CD4-positive, alpha-beta T cell treated with Interleukin-12 subunit alpha and Interleukin-12 subunit beta, for 1 hour (primary cell): ENCODE data around the gene RAB6B.

Experiments used
- DNase-seq: peaks from one replicate; pipeline ENCODE4 v3.0.0-alpha.2; 2020

RAB6B gene

DNA sequence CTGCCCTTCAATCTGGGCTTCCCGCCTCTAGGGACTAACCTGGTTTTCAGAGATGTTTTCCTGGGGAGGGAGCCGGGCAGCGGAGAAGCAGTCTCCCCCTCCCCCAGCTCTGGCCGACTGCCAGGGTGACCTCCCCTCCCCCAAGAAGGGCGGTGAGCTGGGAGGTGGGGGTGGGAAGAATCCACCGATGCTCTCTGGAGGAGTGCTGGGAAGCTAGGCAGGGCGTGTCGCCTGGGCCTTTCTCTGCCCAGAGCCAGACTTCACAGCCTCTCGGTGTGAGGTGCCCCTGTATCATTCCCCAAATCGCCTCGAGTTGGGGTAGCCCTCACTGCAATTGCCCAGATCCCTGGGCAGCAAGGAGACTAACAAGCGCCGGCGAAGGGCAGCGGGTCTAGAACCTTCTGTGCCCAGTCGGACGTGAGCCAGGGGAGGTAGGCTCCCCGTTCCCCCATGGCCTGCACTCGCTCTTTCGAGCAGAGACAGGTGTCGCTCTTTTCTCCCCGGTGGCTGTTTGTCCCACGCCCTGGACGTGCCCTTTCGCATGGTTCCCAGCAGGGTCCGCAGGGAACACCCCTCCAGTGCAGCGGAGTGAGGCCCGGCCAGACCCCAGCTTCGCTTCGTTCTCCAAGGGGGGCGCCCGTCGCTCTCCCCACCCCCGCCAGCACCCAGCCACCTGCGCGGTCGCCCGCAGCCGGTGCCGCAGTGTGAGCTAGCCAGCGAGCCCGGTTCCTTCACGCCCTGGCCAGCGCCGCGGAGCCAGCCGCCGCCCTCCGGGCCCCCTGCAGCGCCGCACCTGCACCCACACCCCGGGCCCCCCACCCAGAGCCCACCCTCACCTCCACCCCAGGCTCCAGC is 1.1 kb downstream of the RAB6B start:
- no peak for DNase-seq

DNA sequence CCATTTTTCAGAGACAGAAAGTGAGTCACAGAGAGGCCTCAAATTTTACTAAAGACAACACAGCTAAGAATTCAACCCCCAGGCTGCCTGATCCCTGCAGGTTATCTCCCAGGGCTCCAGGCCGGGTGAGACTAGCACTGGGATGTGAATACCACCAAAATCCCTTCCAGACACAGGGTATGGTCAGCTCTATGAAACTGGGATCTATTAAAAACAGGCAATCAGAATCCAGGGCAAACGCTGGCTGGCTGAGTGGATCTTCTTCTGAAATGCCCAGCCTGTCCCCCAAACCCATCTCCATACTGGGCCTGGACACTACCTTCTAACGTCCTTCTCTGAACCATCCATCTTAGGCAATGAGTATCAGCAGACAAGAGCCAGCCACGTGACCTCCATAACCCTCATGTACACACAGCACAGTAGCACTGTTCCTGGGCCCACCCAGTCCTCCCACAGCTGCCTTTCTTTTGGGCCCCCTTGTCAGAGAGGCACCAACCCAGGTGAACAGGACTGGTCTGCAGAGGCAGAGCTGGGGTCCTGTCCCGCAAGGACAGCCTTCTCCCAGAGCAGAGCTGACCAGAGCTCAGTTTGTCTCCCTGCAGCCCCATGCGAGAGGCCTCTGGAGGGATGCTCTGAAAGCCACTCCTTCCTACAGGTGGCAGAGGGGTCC is 1.9 kb downstream of the RAB6B start:
- DNase-seq, result no peak

DNA sequence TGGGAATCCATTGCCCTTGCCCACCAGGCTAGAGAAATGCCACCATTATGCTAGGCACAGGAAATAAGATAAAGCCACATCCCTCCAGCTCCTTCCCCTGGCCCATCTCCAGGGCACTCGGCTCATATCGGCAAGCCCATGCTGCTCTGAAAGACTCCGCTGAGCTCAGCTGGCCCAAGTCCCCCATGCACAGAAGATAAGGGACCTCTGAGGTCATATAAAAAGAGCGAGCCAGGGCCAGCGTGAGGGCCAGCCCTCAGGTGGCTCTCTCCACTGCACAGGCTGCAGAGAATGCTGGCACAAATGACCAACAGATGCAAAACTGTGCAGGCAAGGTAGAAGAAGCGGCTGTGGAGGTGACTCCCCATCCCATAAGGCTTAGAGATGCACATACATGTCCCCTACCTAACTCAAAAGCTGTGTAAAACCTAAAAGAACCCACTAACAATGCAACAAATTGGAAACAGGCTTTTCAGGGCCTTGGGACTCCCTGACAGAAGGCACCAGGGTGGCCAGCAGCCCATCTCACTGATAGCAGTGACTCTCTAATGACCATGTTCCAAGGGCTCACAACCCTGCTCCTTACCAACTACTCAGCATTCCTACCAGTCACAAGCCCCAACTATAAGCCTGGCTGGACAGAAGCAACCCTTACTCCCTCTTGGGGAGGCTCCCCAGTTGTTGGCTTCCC is 3.0 kb downstream of the RAB6B start:
- no peak for DNase-seq

DNA sequence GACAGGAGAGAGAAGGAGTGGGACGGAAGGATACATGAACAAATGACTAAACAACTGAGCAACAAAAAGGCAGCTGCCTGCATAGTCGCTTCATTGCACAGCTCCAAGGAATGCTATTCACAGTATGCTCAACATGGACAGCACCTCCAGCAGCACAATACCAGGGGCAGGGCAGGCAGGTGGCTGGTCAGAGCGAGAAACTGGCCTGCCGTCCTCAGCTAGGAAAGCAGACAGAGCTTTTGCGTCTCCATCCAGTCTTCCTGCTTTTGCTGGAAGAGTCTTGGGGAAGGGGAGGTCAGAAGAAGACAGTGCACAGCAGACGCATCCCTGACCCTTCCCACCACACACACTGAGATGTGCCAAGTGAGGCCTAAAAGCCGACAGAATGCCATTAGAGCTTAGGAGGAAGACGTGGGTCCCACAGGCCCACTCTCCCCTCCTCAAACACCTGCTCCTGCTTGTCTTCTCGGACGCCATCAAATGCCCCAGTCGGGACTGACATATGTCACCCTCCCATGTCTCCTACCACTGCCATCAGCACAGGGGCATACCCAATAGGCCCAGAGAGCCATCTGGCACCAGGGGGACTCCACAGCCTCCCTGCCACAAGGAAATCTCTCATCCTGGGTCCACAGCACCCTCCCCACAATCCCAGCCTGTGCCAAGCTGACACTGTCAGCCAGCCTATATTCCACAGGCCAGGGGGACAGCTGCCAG is 3.9 kb downstream of the RAB6B start:
- DNase-seq, result no peak

DNA sequence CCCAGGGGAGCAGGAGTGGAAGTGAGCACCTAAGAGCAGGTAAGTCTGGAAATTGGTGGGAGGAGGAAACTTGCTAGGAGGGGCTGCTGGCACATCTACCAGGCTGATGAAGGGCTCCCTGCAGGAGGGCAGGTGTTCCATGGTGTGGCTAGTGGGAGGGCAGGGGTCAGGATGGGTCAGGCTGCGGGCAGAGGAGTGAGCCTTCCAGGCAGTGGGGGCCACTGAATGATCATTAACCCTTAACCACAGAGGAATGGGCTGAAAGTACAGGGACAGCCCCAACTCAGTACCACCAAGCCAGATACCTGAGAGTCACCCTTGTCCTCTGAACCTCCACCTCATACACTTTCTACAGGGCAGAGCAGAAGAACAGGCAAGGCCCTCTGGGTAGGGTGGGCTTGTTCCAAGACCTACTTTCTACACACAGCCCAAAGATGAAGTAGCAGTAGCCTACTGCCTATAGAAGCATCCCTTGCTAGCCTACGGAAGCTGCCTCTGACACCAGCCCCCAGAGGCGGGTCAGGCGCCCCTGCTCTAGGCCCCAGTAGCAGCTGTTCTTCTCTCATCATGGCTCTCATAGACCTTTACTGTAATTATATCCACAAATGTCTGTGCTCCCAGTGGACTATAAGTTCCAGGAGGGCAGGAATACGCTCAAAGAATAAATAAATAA is 4.6 kb downstream of the RAB6B start:
- DNase-seq, result no peak

DNA sequence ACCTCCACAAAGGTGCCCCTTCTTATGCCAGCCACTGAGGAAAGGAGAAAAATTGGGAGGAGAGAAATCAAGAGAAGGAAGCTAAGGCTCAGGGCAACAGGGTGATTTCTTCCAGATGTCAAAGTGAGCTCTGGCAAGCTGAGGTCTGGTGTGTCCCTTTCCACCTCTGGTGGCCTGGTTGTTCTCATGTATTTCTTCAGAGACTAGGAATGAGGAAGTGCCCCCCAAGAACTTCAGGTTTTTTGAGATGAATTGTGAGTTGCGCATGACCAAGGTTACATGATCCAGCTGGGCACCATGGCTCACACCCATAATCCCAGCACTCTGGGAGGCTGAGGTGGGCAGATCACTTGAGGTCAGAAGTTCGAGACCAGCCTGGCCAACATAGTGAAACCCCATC is 5.6 kb downstream of the RAB6B start:
- no peak for DNase-seq

DNA sequence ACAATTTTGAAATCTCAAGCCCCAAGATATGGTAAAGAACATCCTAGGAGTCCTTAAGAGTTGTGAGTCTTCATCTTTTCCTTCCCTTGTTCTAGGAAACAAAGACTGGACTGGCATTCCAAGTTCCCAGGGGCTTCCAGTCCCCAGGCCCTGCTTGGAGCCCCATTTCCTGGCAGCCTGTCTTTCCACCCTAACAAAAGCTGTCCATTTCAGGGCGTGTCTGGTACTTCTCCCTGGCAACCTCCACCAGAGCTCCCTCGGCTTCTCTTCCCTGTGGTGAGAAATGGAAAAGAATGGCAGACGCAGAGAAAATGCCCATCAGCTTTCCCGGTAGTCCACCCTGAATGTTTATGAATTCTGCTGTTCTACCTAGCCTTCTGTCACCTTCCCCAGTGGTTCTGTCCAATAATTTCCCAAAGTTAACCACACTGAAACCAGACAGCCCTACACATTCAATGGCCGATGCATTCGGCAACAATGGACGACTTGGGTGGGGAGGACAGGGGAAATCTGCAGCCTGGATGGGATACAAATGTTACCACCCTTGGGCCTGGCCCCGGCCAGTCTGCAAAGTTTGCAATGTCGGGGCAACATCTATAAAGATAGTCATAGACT is 6.8 kb downstream of the RAB6B start:
- DNase-seq, result no peak

DNA sequence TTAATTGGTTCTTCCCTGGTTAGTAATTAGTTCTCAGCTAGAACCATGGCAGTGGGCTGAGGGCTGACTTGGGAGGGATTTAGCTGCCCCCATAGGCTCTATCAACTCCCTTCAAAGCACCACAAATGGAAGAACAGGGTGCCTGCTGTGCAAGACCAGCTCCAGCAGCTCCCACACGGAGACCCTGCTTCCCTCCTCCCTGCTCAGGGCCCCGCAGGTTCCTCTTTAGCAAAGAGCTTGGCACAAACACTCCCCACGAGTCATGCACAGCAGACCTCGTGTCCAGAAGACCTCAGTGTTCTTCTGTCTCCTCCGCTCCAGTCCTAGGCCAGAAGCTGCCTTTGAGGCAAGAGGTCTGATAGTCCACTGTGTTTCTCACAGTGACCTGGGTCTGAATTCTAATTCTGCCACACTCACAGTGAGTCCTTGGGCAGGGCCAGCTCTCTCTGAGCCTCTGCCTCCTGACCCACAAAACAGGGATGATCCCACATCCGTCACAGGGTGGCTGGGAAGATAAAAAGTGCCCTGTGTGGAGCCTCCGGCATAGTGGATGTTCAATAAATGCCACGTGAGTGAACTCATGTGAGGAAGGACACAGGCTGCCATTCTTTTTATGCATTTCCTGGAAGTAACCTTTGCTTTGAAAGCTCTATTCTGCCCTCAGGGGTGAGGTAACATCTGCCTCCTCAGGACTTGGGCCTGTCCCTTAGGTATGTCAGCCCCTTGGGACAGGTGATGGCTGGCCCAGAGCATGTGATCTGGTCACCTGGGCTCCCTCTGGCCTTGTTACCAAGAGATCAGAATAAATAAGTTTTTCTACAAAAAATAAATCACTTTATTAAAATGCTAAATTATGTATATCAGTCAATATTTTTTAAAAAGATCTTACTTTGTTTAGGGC is 7.6 kb downstream of the RAB6B start:
- no peak for DNase-seq

DNA sequence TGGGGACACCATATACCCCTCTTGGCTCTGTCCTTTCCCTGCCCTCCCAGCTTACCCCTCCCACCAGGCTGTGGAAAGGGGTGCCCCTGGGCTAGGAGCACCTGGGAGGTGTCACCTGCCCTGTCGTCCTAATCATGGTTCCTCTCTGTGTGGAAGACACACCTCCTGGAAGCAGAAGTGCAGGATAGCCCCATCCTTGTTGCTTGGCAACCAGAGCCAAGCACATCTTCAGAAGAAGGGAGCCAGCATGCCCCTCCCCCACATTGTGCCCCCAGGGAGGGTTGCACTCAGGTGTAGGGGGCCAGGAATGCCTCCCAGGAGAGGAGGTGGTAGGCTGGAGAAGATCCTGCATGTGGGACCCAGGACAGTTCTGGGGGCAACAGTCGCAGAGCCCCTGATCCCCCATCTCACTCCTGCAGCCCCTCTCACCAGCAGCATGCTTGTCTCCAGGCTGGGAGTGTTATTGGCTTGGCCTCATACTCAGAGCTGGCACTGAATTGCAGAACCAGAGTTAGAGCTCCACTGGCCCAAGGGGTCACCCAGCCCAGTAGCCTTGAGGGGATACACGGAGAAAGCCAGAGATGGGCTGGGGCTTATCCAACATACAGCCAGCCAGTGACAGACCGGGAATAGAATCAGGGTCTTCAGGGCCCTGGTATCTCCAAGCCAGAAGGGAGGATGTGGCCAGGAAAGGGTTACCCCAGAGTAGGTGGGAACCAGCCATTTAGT is 8.4 kb downstream of the RAB6B start:
- no peak for DNase-seq

DNA sequence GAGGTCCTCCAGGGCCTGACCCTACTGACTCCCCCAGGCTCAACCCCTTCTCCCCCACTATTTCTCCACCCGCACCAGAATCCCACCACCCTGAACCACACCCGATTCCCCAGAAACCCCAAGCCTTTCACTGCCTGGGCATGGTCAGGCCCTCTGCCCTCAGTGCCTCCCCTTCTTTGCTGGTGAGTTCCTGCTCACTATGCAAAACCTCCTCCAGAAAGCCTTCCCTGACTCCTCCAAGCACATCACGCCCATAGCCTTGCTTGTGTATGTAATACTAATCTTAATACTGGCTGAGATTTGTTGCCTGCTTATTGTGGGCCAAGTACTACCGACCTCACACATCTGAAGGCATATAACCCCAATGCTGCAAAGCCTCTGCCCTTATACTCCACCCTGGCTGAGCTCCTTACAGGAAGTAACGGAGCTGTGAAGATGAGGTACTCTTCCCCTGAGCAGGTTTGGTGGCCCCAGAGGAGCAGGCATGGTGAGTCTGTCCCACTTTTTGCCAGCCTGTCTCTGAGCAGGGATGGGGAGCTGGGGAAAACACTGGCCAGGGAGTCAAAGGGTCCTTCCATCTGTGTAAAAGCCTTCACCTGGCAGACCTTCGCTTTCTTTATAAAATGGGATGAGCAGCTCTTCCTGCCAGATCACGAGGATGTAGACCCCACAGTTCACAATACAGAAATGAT is 9.5 kb downstream of the RAB6B start:
- DNase-seq, result no peak

DNA sequence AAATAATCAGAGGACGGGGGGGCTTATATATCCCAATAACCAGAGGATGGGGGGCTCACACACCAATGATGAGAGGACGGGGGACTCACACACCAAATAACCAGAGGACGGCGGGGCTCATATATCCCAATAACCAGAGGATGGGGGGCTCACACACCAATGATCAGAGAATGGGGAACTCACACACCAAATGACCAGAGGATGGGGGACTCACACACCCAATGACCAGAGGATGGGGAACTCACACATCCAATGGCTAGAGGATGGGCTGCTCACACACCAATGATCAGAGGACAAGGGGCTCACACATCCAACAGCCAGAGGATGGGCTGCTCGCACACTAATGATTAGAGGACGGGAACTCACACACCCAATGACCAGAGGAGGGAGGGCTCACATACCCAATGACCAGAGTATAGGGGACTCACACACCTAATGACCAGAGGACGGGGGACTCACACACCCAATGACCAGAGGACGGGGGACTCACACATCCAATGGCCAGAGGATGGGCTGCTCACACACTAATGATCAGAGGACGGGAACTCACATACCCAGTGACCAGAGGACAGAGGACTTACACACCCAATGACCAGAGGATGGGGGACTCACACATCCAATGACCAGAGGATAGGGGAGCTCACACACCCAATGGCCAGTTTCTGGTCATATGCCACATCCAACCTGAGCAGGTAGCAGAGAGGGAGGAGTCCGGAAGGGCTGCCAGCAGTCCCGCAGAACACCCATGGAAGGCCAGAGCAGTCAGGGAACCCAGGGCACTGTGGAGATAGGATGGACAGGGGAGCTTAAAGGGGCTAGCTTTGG is 10.6 kb downstream of the RAB6B start:
- DNase-seq, result no peak

DNA sequence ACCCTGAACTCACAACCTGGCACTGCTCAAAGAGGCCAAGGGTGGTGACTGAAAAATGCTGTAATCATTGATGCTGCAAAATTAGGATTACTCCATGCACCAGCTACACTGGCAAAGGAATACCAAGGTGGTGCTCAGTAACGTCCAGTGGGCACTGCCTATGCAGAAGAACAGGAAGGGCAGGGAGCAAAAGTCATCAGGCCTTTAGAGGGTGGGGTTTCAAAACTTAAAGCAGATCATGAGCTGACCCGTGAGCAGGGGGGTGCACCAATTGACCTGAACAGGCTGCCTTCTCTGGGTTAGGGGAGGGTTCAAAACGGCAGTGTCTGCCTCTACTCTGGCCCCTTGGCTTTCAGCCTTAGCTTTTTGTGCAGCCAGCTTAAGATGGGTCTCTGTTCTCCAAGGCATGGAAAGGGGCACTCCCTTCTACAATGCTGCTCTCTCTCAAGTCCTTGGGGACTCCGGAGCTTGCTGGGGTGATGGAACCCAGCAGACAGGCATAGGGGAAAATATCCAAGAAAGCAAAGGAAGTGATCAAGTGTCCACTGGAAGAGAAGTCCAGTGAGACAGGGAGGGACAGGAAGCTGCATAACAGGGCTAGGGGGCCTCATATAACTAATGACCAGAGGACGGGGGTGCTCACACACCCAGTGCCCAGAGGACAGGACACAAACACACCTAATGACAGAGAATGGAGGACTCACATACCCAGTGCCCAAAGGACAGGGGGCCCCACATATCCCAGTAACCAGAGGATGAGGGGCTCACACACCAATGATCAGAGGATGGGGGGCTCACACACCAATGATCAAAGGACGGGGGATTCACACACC is 11.4 kb downstream of the RAB6B start:
- DNase-seq, result no peak

DNA sequence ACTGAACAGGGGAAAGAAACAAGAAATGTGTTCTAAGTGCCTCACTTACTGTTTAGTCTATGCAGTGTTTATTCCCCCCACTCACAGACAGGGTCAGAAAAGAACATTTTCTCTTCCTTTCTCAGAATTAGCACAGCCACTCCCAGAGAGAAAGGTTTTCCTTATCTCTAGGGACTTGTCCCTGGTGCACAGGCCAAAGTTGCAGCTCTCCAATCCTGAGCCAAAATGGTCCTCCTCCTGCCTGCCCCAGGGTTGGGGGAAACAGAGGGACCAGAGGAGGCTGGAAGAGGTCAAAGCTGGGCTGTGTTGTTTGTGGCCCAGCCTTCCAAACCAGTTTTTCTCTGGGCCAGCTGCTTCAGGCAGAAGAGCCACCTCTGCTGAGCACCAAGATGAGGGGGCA is 12.0 kb downstream of the RAB6B start:
- no peak for DNase-seq

DNA sequence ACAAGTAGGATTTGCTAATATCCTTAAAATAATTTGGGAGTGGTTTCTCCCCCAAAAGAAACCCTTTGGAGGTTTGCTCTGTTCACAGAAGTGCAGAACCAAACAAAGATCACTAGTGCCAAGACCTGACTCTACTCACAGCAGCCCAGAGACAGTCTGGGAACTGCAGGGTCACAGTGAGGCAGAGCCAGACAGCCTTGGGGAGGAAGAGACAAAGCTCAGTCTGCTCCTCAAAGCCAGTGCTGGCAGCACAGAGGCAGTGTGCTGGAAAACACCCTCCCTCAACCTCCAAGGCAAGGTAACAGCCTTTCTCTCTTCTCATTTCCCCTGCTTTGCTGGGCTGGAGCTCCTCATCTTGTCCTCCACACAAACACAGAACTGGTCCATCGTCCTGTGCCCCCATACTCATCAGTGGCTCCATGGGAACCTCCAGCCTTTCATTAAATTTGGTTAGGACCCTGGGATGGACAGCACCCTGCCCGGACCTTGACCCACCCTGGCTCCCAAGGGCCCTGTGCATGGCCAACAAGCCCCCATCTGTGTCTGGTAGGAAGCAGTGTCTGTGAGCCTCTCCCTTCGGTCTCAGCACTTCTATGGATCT is 12.6 kb downstream of the RAB6B start:
- DNase-seq, result no peak

DNA sequence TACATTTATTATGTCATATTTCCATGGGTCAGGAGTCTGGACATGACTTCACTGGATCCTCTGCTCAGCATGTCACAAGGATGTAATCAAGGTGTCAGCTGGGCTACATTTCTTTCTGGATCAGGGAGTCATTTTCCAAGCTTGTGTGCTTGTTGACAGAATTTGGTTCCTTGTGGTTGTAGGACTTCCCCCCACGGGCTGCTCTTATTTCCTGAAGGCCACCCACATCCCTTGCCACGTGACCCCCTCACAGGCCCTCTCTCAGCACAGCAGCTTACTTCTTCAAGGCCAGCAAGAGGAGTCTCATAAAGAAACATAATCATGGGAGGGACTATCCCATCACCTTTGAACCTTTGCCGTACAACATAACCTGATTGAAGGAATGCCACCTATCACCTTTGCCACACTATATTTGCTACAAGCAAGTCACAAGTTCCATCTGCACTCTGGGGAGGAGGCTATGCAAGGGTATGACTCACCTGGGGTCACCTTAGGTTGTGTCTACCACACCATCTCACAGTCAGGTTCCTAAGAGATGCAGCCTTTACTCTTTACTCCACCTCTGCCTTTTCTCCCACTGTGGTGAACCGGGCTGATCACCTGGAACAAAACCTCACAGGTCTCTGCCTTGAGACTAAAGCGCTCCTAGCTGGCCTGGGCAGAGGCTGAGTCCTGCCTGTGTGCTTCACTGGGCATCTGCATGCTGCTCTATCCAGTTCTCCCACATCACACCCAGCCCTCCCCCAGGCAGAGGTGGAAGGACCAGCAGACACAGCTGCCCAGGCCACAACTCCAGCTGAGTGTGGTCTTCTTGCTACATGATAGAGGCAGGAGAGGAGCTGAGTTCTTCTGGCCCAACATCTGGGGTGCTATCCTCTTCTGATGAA is 13.5 kb downstream of the RAB6B start:
- DNase-seq, result no peak

DNA sequence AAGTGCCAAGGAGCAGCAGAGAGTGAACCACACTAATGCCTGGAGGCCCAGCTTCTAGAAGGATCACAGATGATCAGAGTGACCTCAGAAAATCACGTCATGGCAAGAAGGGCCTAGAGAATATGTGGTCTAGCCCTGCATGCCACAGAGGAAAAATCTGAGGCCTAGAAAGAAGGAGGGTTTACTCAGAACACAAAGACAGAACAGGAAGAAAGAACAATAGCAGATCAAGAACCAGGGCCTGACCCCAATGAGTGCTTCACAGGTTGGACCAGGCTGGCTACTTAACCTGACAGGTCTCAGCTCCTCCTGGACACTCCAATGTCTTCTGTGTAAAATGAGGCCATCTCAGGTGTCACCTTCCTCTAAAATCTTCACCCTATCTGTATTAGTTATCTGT is 14.2 kb downstream of the RAB6B start:
- no peak for DNase-seq
